ENCODE data around the gene SCAANT1.

Gene SCAANT1

DNA sequence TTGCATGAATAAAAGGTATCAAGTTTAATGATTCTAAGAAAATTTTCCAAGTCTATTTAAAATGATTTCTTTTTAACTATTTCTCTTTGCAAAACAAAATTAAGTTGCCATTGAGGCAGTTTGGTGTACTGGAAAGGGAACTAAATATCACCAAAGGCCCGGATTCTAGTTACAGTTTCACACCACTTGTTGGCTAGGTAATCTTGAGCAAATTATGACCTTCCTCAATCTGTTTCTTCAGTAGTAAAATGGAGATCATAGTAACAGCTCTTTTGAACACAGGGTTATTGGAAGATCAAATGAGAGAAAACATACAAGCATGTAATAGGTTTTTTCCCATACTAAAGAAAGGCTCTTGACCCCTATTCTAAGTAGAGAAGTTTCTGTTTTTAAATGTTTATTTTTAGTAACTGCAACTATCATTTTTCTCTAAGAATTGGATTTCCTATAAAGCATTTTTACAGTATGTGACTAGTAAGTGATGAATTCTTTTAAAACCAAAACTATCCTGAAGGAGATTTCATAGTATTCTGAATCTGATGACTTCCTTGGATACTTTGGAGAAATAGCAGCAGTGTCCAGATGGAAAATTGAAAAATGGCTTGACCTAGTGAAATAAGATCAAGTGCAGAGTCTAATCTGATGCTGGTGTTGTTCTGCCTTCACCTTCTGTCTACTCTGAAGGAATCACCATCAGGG, 15.7 kb downstream of the SCAANT1 start:
- no peak for DNase-seq

DNA sequence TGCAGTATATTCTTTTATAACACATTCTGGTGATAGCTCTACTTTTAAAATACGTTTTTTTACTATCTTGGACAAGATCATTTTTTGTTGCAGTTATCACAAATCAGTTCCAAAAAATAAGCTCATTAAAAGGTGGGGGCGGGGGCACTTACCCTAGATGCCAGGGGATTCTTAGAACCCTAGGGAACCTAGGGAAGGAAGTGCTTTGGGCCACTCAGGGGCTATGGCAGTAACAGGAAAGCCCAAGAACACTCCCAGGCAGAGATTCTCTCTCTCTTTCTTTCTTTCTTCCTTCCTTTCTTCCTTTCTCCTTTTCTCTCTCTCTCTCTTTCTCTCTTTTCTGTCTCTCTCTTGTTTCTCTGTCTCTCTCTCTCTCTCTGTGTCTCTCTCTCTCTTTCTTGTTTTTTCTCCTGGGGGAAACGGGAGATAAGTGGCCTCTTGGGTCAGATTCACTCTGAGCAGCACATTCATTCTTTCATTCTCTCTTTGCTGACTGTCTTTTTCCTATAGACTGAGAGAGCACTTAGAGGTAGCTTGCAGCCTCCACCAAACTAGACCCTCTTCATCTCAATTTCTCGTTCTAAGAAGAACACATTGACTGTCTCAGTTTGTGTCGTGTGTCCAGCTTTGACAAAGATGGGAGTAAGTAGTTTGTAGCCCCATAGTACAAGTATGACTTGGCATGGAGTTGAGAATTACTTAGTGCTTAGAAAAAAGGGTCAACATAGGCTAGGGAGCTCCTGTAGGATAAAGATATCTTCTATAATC, 16.6 kb downstream of the SCAANT1 start:
- DNase-seq = no peak

DNA sequence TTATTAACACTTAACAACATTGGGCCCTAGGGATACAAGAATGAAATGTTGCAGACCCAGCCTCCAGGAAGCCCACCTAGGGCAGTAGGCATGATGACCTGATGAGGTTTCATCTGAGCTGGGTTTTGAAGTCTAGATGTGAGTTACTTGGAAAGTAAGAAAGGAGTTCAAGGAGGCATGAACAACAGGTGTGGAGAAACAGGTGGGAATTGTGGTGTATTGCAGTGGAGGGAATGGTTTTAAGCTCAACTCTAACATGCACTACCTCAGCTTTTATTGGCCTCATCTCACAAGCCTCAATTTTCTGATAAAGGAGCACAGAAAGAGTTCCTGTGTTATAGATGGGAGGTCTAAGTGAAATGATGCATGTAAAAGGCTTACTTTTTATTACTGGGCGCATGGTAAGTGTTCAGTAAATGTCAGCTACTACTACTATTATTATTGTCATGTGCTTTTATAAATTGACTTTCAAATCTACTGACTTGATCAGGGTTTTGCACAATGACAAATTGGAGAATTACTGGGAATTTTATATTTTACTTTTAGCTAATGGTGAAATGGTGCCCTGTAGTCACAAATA, 19.3 kb downstream of the SCAANT1 start:
- DNase-seq = no peak

DNA sequence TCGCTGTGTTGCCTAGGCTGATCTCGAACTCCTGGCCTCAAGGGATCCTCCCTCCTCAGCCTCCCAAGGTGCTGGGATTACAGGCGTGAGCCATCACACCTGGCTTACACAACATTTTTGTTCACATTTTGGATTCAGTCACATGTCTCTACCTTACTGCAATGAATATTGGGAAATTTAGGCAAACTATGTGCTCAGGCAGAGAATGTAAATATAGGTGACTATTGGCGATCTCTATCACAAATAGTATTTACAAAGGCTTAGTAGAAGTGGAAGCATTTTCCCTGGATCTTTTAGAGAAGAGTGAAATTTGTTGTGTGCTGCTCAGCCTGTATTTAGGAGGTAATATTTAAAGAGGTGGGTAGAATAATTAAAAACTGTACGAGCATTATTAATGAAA, 20.7 kb downstream of the SCAANT1 start:
- no peak for DNase-seq

DNA sequence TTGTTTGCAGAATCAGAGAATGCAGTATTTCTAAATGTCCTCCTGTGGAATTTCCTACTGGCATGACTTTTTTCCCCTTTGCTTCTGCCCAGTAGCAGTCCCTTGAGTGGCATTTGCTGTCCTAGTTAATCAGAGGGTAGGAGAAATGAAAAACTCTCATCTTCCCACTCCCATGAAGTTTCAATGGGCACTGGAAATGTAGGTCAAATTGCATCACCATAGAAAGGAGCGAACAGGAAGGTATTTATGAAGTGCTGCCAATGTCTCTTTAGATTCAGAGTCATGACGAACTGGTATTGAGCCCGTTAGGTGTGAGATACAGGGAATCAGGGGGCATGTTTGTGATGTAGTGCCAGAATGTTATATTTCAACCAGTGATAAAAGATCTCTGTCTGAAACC, 25.3 kb downstream of the SCAANT1 start:
- DNase-seq = no peak

DNA sequence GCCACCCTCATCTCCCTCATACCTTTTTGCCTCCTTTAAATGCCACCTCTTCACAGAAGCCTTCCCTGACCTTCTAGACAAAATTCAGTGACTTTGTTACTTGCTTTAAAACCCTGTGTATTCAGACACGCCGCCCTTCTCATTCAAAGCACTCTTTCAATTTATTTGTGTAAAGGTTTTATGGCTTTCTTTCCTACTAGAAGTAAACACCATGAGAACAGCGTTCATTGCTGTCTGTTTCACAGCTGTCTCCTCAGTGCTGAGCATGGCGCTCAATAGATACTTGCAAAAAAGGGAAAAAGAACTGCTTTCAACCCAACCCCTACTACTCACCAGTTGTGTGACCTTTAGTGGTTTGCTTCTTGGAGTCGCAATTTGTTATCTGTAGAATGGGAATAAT, 31.5 kb downstream of the SCAANT1 start:
- DNase-seq = no peak

DNA sequence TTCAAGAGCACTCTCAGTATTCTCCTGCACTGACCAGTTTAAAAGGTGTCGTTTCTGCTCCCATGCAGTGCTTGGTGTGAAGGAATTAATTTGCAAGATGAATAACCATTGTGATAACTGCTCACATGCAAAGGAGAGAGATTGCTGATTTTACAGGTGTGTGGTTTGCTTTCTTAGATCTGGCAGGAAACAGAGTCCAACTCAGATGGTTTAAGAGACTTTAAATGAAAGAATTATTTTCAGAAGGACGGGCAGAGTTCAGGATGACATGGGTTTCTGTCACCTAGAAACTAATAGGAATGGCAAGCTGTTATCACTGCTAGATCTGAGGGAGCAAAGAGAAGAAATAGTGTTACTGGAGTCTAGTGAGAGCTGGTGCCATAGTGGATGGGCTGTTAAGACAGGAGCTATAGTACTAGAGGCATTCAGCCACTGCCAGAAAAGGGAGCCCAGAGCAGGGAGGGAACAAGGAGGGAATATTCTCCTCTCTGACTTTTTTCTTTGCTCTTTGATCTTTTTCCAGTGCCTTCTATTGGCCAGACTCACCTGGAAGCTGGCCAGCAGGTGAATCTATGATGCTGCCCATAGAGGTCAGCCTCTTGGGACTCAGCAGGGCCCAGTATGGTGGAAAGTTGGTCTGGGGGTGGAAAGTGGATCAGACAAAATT, 33.7 kb downstream of the SCAANT1 start:
- no peak for DNase-seq

DNA sequence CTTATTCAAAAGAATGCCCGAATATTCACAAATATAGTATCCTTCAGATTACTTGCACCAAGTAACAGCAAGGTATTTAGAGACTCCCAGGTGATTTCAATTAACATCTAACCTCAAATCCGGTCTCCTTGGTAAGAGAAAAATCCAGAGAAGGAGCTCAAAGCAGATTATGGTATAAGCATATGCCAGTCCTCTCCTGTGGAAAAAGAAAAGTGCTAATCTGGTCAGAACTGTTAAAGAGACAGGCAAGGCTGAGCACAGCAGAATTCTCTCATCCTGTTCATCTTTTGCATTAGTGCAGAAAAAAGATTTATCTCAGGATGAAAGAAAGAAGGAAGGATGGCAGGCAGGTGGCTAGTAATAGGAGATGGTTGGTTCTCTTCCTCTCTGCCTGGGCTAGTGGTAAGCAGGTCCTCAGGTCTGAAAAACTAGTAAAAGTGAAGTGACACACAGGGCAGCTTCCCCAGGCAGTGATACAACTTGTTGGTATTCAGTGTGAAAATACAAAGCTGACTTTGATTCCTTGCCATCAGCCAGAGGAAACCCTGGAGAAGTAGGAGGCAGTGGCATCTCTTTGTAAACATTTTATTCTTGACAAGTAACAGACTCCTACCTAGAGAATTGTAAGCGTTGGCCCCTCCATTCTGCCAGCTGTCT, 34.3 kb downstream of the SCAANT1 start:
- no peak for DNase-seq

DNA sequence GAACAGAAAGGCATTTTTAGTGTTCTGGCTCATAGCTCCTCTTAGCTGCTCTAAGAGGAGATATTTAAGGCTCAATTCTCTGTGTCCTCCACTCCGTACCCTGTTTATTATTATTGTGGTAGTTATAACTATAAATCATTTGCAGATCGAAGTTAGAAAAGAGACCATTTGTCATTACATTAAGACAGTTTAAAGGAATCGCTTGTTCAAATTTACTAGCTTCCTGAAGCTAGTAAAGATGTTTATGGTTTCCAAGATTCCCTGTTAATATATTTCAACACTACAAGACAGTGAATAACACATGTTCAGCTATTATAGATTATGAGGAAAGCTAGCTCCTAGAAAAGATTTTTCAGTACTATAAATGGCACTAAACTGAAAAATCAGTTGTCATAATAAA, 35.9 kb downstream of the SCAANT1 start:
- DNase-seq = no peak

DNA sequence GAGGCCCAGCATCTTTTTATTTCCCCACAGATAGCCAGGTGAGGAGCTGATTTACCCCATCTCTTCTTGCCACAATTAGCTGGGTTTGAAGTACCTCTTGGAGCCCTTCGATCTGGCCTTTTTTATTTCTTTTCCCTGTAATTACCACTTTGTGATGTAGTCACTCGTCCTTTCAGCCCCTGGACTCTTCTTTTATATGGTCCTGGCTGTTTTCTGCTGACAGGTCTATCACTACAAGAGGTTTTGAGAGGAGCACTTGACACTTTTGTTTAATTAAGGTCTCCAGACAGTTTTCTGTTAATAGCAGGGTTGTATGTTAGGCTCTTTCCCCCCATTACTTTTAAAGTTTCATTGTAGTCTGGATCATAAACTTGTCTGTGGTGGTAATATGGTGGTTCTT, 36.7 kb downstream of the SCAANT1 start:
- no peak for DNase-seq

DNA sequence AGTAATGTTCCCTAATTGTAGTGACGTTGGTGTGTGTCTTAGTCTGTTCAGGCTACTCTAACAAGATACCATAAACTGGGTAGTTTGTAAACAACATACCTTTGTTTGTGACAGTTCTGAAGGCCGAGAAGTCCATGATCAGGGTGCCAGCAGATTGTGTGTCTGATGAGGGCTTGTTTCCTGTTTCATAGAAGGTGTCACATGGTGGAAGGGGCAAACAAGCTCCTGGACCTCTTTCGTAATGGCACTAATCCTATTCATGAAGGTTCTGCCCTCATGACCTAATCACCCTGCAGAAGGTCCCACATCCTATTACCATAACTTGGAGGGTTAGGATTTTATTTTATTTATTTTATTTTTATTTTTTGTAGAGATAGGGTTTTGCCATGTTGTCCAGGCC, 37.4 kb downstream of the SCAANT1 start:
- DNase-seq = no peak

DNA sequence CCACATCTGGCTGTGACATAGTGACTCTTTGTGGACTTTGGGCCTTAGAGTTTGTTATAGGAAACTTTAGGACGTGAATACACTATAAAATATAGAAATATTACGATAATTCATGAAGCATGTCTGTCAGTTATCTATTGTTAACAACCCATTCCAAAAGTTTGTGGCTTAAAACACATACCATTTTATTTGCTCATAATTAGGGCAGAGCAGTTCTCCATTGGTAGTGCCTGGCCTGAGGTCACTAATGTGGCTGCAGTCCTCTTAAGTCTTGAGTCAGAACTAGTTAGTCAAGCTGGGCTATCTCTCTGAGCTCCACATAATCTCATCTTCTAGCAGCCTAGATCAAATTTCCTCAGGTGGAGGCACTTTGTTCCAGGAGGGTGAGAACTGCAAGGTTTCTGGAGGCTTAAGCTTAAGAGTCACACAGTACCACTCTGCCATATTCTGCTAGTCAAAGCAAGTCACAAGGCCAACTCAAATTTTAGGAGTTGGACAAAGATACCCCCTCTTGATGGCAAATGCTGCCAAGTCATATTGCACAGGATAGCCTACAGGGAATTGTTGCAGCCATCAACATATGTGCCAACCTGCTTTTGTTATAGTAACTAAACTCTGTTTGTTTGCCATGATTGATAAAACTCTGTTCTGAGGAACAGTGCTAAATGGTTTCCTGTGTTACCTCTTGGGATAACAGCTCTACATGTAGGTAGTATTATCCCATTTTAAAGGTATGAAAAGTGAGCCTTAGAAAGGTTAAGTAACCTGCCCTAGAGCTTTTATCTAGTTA, 39.9 kb downstream of the SCAANT1 start:
- DNase-seq = no peak

DNA sequence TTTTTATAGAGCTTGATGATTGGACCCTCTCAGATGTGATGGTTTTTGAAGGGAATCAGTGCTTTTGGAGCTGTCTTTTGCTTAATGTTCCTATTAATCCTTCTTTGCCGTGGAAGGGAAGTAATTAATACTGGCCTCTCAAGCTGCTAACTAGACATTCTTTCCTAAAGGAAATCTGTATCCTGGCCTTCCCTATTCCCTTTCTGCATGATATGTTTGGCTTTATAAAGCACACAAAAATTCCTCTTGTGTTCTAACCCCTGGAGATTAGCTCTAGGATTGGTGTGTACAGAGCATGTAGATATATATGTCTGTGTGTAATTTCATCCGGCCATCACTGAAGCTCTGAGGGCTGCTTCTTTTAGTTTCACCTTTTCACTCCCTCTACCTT, 41.6 kb downstream of the SCAANT1 start:
- DNase-seq = no peak

DNA sequence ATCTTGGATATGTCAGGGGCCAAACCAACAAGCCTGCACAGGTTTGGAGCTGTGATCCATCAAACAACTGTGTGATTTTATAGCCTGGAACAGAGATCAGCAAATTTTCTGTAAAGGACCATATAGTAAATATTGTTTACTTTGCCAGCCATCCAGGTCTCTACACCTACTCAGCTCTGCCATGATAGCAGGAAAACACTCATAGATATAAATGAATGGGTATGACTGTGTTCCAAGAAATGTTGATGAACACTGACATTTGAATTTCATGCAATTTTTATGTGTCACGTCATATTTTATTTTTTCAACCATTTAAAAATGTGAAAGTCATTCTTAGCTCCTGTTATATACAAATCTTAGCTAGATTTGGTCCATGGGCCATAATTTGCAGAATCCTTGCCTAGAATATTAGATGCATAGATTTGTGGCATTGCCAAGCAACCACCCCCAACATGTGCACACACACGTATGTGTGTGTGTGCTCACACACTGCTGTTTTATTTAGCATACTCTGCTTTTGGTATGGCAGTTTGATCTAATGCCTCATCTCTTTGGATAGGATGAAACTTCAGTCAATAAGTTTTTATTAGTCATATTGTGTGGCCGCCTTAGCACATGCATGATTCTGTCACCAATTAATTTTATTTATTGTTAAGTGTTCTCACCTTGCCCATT, 42.1 kb downstream of the SCAANT1 start:
- no peak for DNase-seq

DNA sequence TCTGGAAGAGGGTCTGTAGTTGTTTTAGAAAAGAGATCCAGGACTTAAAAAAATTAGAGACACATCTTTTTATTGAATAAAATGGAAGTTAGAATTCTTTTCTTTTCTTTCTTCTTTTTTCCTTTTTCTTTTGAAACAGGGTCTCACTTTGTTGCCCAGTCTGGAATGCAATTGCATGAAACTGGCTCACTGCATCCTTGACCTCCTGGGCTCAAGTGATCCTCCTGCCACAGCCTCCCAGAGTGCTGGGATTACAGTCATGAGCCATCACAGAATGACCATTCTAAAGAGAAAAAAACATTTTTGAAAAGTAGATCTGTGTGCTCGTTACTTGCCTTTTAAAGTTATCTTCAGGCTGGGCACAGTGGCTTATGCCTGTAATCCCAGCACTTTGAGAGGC, 45.0 kb downstream of the SCAANT1 start:
- DNase-seq = no peak

DNA sequence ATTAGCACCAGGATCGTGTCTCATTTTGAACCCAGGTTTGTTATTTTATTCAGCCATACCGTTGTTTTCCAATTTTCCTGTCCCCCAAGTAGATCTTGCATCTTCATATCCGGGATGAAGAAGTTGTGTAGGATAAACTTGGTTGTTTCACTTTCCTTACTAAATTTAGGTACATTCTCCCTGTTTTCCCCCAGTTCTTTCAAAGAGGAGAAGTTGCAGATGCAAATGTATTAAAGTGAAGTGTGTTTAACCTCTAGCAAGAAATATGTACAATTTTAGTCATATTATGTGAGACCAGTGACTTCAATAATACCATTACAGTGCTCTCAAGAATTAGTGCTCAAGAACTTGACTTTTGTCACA, 47.2 kb downstream of the SCAANT1 start:
- no peak for DNase-seq

DNA sequence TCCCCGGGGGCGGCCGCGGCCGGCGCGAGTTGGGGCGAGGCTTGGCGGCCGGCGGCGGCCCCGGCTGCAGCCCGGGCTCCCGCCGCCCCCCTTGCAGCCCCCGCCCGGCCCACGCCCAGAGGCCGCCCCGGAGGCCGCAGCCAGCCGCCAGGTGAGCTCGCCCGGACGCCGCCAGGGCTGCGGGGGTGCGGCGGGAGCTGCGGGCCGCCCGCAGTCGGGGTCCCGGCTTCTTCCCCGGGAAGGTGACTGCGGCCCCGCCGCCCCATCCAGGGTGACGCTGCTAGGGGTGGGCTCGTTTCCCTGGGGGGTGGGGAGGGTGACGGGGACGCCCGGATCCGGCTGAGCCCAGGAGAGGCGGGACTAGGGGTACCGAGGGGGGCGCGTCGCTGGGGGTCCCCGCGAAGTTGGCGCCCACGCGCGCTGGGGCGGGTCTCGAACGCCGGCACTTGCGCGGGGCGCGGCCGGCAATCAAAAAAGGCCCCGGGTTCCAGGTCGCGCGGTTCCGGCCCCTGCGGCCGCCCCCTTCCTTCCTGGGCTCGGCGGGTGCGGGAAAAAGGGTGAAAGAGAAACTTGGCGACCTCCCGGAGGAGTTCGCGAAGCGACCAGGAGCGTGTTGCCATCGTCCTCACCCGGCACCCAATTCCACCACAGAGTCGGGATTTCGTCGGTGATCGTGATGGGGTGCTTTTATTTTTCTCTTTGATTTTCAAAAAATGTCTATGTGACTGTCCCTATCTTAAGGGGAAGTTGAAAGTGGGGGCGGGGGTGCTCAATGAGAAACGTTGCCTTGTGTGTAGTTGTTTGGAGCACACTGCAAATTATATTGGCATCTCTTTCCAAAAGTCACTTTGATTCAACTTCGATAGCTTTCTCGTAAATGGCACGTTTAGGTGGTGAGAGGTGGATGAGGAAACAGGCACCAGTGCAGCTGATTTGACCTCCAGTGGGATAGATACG, 47.9 kb downstream of the SCAANT1 start:
- DNase-seq = no peak

DNA sequence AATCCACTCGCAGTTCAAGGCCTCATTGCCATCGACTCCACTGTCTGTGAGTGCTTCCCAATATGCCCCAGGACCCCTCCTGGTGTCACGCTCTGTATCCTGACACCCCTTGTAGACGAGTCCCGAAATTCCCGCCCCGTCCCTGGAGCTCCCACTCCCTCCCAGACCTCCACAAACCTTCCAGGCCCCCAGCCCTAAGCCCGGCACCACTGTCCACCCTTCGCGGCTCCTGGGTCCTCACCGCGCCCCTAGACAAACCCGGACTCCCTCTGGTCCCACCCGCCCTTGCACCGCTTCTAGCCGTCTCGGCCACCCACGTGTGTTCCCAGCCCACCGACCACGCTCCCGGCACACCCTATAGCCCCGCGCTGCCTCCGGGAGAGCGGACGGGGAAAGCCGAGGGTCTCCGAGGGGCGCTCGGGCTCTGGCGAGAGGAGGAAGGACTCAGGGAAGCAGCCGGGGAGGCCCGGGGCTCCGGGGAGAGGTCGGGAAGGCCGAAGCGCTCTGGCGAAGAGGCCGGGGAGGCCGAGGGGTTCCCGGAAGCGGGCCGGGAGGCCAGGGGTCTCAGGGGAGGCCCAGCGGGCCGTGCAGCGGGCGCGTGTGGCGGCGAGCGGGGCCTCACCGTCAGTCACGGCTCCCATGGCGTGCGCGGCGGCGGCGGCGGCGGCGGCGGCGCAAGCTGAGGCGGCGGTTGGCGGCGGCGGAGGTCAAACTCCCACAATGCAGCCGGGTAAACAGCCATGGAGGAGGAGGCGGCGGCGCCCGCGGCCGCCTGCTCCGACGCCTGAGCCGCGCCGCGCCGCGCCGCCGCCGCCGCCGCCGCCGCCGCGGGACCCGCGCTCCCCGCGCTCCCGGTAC, 48.8 kb downstream of the SCAANT1 start, which contains the start of the genes ATXN7 and THOC7:
ATXN7 (plus strand) TSS at position 718 of the 858 bp plus-strand sequence. CDS start 48,732 bp downstream, outside the sequence.
THOC7 (minus strand) TSS at position 656 of the 858 bp plus-strand sequence; CDS start at position 641, 15 bp downstream.
- no peak for DNase-seq

DNA sequence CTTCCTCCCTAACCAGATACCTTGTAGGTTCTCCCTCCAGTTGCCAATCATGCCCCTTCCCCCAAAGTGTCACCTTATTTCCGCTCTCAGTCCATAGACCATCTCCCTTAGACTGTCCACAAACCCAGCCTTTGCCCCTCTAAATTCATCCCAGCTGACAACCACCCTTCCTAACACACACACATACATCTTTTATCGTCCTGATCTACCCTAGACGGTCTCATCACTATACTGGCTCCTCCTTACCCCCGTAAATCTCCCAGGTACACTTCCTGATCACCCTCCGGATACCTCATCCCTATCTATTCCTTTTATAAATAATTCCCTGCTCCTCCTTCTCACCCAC, 49.4 kb downstream of the SCAANT1 start:
- no peak for DNase-seq
